Osteoblast (primary cell): ENCODE data around the gene DNAH7. TPM values are rescaled to one million over a fixed set of nuclear protein-coding genes. Genes with fewer than 3 reads are reported as not detected.

ENCODE experiments used
- DNase-seq: peaks from one replicate; pipeline ENCODE4 v3.0.0; 2011; ENCODE audit warnings: low spot score, mixed read lengths; ENCODE audit not compliant: insufficient read length; ENCODE audit errors: missing footprints
- H2AFZ ChIP-seq: 2 replicates; pipeline ENCODE4 v1.6.0; 2011; ENCODE audit warnings: mild to moderate bottlenecking, low read length
- H3K27ac ChIP-seq: 2 replicates; pipeline ENCODE4 v1.5.1; 2011; ENCODE audit warnings: mild to moderate bottlenecking, low read depth, low read length, moderate library complexity
- H3K27me3 ChIP-seq: 2 replicates; pipeline ENCODE4 v1.6.0; 2012; ENCODE audit warnings: mild to moderate bottlenecking, control low read depth, inconsistent platforms, low read length, moderate library complexity; ENCODE audit not compliant: insufficient read depth
- H3K36me3 ChIP-seq: 2 replicates; pipeline ENCODE4 v1.5.1; 2011; ENCODE audit warnings: mild to moderate bottlenecking, low read length, control low read depth, moderate library complexity; ENCODE audit not compliant: insufficient read depth
- H3K4me1 ChIP-seq: 2 replicates; pipeline ENCODE4 v1.5.1; 2011; ENCODE audit warnings: mild to moderate bottlenecking, low read length, control low read depth, moderate library complexity; ENCODE audit not compliant: insufficient read depth
- H3K4me2 ChIP-seq: 2 replicates; pipeline ENCODE4 v1.6.0; 2011; ENCODE audit warnings: mild to moderate bottlenecking, low read length; ENCODE audit not compliant: insufficient read depth
- H3K4me3 ChIP-seq: fragments of 200-600 bp; sonication (generic); 3 replicates; pipeline ENCODE4 v1.5.1; 2012; ENCODE audit warnings: mild to moderate bottlenecking, low read length, inconsistent platforms; ENCODE audit not compliant: insufficient read depth
- H3K79me2 ChIP-seq: 2 replicates; pipeline ENCODE4 v1.6.0; 2012; ENCODE audit warnings: mild to moderate bottlenecking, low read length, control low read depth, inconsistent platforms; ENCODE audit not compliant: insufficient read depth
- H3K9me3 ChIP-seq: 2 replicates; pipeline ENCODE4 v1.5.1; 2011; ENCODE audit warnings: low read depth, low read length, control low read depth
- H4K20me1 ChIP-seq: 2 replicates; pipeline ENCODE4 v1.6.0; 2012; ENCODE audit warnings: mild to moderate bottlenecking, low read length, control low read depth; ENCODE audit not compliant: insufficient read depth
- total RNA-seq: library from RNA; depleted of rRNA; stranded (reverse); fragments of >200 nt; gene quantifications from 2 replicates; pipeline ENCODE4 v1.2.3, GENCODE V29; 2012
- TF ChIP-seq, protein P1 (sequence below): IDR thresholded peaks from 2 replicates; pipeline ENCODE4 v1.5.1; 2011; ENCODE audit warnings: mild to moderate bottlenecking, low read depth, low read length, moderate library complexity; ENCODE audit errors: extremely low read depth

The DNAH7 gene
- total RNA-seq, 1 donor, result 2.5 TPM

DNA sequence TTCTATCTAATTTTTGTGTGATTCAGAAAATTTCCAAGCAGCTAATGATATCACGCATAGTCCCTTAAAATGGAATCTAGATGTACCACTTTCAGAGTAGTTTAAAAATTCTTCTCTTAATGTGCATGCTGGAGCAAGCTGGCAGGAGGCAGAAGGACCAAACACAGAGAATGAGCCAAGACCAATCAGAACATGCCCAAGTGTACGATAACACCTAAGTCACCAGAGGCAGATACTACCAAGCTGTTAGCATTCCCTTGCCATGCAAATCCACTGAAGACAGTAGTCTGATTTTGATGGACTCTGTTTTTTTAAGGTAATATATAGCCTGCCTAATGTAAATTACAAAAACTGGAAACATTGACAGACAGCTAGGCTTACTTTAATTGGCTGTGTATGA, 109.3 kb downstream of the DNAH7 start:
- DNase-seq, result no peak
- no peak overlapping the region for H3K4me2 ChIP-seq
- TF ChIP-seq, protein P1, sequence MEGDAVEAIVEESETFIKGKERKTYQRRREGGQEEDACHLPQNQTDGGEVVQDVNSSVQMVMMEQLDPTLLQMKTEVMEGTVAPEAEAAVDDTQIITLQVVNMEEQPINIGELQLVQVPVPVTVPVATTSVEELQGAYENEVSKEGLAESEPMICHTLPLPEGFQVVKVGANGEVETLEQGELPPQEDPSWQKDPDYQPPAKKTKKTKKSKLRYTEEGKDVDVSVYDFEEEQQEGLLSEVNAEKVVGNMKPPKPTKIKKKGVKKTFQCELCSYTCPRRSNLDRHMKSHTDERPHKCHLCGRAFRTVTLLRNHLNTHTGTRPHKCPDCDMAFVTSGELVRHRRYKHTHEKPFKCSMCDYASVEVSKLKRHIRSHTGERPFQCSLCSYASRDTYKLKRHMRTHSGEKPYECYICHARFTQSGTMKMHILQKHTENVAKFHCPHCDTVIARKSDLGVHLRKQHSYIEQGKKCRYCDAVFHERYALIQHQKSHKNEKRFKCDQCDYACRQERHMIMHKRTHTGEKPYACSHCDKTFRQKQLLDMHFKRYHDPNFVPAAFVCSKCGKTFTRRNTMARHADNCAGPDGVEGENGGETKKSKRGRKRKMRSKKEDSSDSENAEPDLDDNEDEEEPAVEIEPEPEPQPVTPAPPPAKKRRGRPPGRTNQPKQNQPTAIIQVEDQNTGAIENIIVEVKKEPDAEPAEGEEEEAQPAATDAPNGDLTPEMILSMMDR, result no peak
- H3K36me3 ChIP-seq, result no peaks in the 10 kb centered on the region
- no peaks in the 10 kb centered on the region for H3K27me3 ChIP-seq
- no peak overlapping the region for H2AFZ ChIP-seq
- no peak overlapping the region for H3K4me3 ChIP-seq
- no peak overlapping the region for H3K27ac ChIP-seq
- no peaks in the 10 kb centered on the region for H3K9me3 ChIP-seq
- no peaks in the 10 kb centered on the region for H3K4me1 ChIP-seq
- H3K79me2 ChIP-seq, result no peaks in the 10 kb centered on the region
- no peaks in the 10 kb centered on the region for H4K20me1 ChIP-seq

DNA sequence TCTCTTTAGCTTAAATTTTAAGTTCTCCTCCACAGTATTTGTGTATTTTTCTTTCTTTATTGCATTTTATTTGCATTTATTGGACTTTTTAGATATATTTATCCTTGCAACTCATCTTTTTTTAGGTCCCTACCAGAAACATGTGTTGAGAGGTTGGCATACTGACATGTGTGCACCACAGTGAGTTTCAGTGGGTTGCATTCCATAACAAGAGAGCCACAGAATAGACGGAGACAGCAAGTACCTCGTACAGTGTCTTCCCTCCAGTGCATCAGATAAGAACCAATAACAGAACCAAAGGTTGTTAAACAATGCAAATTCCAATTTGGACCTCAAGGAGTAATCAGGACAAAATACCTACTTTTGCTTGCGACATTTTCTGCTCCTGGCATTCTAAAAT, 111.9 kb downstream of the DNAH7 start:
- Histone ChIP-seq H3K4me2 (no peak overlapping the region), H3K27me3 (no peaks in the 10 kb centered on the region), H3K36me3 (no peaks in the 10 kb centered on the region), H3K27ac (no peak overlapping the region), H3K4me3 (no peak overlapping the region), H3K4me1 (no peaks in the 10 kb centered on the region), H4K20me1 (no peaks in the 10 kb centered on the region), H2AFZ (no peak overlapping the region), H3K79me2 (no peaks in the 10 kb centered on the region), H3K9me3 (no peaks in the 10 kb centered on the region)
- TF ChIP-seq, protein P1, result no peak
- DNase-seq, result no peak

DNA sequence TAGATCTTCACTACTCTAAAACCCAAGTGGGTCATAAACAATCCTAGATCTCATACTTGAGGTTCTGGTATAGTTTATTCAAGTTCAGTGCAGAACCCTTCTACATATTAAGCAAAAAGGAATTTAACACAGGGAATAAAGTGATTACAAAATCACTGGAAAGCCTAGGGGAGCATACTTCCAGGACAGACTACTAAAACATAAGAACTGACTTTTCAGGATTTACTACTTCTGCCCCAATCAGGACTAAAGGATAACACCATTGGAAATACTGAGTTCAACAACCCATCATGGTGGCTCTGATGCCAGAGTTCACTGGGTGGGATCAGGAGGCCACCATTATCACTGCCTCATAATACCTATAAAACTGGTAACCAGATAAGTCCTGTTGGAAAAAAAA, 123.6 kb downstream of the DNAH7 start:
- Histone ChIP-seq H4K20me1 (no peaks in the 10 kb centered on the region), H2AFZ (no peak overlapping the region), H3K4me3 (no peak overlapping the region), H3K9me3 (no peaks in the 10 kb centered on the region), H3K79me2 (no peaks in the 10 kb centered on the region), H3K4me1 (no peaks in the 10 kb centered on the region), H3K4me2 (no peak overlapping the region), H3K27ac (no peak overlapping the region), H3K27me3 (no peaks in the 10 kb centered on the region), H3K36me3 (no peaks in the 10 kb centered on the region)
- TF ChIP-seq, protein P1, result no peak
- no peak for DNase-seq

DNA sequence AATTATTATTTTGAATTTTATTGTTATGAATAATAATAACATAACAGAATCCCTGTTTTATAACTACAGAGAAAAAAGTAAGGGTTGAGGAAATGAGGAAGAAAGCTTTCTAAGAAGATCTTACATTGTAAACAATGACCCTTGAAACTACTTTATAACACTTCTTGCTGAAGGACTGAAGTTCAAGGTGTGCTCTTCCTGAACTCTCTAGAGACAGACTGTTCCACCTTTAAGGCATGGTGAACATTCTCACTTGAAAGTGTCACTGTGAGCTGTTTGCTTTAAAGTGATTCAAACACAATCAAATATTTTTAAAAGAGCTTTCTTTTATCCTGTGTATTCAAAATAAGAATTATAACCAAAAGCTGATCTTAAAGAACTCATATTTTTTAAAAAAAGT, 131.5 kb downstream of the DNAH7 start:
- H2AFZ ChIP-seq, result no peak overlapping the region
- TF ChIP-seq, protein P1, result no peak

More for the DNA sequence above, 131.5 kb downstream of the DNAH7 start:
- Histone ChIP-seq H3K27ac (no peak overlapping the region), H3K4me1 (no peaks in the 10 kb centered on the region), H3K9me3 (no peaks in the 10 kb centered on the region), H3K27me3 (no peaks in the 10 kb centered on the region), H3K36me3 (no peaks in the 10 kb centered on the region), H3K4me3 (no peak overlapping the region), H4K20me1 (no peaks in the 10 kb centered on the region), H3K4me2 (no peak overlapping the region), H3K79me2 (no peaks in the 10 kb centered on the region)
- no peak for DNase-seq
